ENCODE measurements around the gene LINC00305. TPM values are rescaled to one million over a fixed set of nuclear protein-coding genes. Genes with fewer than 3 reads are reported as not detected.

LINC00305 gene
- not detected for polyA plus RNA-seq (2012; ENCODE audit: missing spikeins)

DNA sequence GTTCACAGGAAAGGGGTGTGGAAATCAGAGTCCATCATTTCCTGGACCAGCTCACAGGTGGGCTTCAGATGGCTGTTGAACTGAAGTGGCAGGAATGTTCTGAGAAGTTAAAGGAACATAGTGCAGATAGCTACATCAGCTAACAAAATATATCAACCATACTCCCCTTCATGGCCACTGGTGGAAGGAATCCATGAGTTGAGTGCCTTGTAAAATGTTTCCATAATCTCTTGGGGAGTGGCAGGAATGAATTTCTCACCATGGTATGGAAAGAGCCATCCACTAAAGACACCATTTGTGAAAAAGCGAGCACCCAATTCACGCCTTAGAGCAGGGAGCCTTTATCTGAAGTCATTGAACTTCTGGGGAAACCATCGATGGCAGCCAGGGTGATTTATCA is at the start of gene LINC00305:
LINC00305 (minus strand) TSS at position 101 of the 400 bp plus-strand sequence.
- TF ChIP-seq TAF1 (IDR thresholded peaks at IDR 0.05; ENCODE audit: borderline replicate concordance, low read depth, low read length), result no peak
- no peak for TF ChIP-seq POLR2AphosphoS5 (IDR thresholded peaks at IDR 0.05; ENCODE audit: low read depth, low read length)
- no peak for TF ChIP-seq POLR2A (IDR thresholded peaks at IDR 0.05; ENCODE audit: low read depth, low read length)
- FAIRE-seq, result no peak
- DNase-seq (ENCODE audit: insufficient read length), result no peak

DNA sequence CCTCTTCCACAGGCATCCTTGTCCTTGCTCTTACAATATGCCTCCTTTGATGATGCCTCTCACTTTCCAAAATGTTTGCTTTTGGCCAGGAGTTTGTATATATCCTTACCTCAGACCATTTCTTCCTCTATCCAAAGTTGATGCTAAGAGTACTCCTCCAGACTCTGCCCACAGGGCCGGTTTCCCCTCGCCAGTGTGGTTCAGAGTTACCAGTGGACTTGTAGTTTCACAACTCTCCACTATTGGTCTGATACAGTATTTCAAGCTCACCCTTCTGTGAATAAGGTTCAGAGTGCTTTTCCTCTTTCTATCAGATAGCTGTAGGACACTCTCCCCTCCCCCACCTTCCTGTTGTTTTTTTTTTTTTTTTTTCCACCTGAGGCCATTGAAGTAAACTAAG is 42.2 kb upstream of the LINC00305 start:
- DNase-seq (ENCODE audit: insufficient read length) (no peak), FAIRE-seq (no peak)

GRCh38 chr18:64185987-64186386 is 37.1 kb upstream of the LINC00305 start:
- no peak for TF ChIP-seq TAF1 (IDR thresholded peaks at IDR 0.05; ENCODE audit: borderline replicate concordance, low read depth, low read length)
- no peak for TF ChIP-seq POLR2AphosphoS5 (IDR thresholded peaks at IDR 0.05; ENCODE audit: low read depth, low read length)
- TF ChIP-seq POLR2A (IDR thresholded peaks at IDR 0.05; ENCODE audit: low read depth, low read length), result no peak
- DNase-seq (ENCODE audit: insufficient read length) (no peak), FAIRE-seq (no peak)

More for the DNA sequence above, 42.2 kb upstream of the LINC00305 start:
- TF ChIP-seq TAF1 (IDR thresholded peaks at IDR 0.05; ENCODE audit: borderline replicate concordance, low read depth, low read length) (no peak), POLR2A (IDR thresholded peaks at IDR 0.05; ENCODE audit: low read depth, low read length) (no peak), POLR2AphosphoS5 (IDR thresholded peaks at IDR 0.05; ENCODE audit: low read depth, low read length) (no peak)

- TF ChIP-seq TAF1 (IDR thresholded peaks at IDR 0.05; ENCODE audit: borderline replicate concordance, low read depth, low read length) (no peak), POLR2A (IDR thresholded peaks at IDR 0.05; ENCODE audit: low read depth, low read length) (no peak)
- FAIRE-seq, result no peak
Measured at GRCh38 chr18:64183665-64184064, 34.8 kb upstream of the LINC00305 start.

GRCh38 chr18:64180617-64181016 is 31.7 kb upstream of the LINC00305 start:
- FAIRE-seq (no peak), DNase-seq (ENCODE audit: insufficient read length) (no peak)
- no peak for TF ChIP-seq POLR2A (IDR thresholded peaks at IDR 0.05; ENCODE audit: low read depth, low read length)
- TF ChIP-seq POLR2AphosphoS5 (IDR thresholded peaks at IDR 0.05; ENCODE audit: low read depth, low read length), result no peak
- no peak for TF ChIP-seq TAF1 (IDR thresholded peaks at IDR 0.05; ENCODE audit: borderline replicate concordance, low read depth, low read length)

More at GRCh38 chr18:64183665-64184064, 34.8 kb upstream of the LINC00305 start:
- no peak for DNase-seq (ENCODE audit: insufficient read length)

DNA sequence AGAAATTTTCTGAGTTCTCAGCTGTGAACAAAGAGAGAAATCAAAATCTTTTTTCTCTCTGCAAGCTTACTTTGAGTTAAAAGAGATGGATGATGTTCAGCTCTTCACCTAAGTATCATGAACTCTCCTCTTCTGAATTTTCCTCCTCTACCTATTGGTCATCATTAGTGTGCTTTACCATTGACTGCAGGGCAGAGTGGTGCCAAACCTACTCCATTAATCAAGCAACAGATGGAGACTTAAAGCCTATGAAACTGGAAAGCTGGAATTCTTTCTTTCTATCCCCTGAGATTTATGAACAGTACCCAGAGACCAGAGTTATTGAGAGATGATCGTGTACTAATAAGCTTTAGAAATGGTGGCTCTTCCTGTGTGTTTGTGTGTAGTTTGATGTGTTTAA is 31.3 kb upstream of the LINC00305 start:
- no peak for DNase-seq (ENCODE audit: insufficient read length)
- no peak for FAIRE-seq
- TF ChIP-seq POLR2A (IDR thresholded peaks at IDR 0.05; ENCODE audit: low read depth, low read length), result no peak
- TF ChIP-seq TAF1 (IDR thresholded peaks at IDR 0.05; ENCODE audit: borderline replicate concordance, low read depth, low read length), result no peak
- no peak for TF ChIP-seq POLR2AphosphoS5 (IDR thresholded peaks at IDR 0.05; ENCODE audit: low read depth, low read length)

DNA sequence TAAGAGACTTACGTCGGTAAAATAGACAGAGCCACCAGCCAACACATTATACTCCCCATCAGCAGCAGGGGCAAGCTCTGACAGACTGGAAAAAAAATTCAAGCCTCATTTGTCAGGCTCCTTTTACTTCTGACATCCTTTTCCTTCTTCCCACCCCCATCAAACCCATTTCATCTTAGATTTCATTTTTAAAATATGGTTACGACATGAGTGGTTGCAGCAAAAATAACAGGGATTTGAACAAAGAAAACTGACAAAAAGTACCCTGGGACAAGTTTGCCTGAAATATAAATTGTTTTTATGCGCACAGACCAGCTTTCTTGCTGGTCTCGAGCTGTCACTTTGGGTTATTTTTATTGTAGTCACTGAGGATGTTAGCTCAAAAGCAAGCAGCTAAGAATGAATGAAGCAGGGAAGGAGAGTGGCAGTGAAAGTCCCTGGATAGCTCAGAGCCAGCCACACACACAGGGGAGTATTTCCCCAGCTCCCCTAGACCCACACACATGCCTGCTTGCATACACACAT is 30.7 kb upstream of the LINC00305 start:
- TF ChIP-seq TAF1 (IDR thresholded peaks at IDR 0.05; ENCODE audit: borderline replicate concordance, low read depth, low read length), result no peak
- no peak for TF ChIP-seq POLR2A (IDR thresholded peaks at IDR 0.05; ENCODE audit: low read depth, low read length)
- no peak for TF ChIP-seq POLR2AphosphoS5 (IDR thresholded peaks at IDR 0.05; ENCODE audit: low read depth, low read length)
- FAIRE-seq (no peak), DNase-seq (ENCODE audit: insufficient read length) (no peak)

DNA sequence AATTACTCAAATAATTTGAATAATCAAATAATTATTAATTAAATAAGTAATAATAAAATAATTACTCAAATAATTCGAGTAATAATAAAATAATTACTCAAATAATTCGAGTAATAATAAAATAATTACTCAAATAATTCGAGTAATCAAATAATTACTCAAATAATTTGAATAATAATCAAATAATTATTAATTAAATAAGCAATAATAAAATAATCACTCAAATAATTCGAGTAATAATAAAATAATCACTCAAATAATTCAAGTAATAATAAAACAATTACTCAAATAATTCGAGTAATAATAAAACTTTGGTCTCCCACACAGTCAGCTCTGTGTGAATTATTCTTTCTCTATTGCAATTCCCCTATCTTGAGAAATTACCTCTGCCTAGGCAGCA is 30.0 kb upstream of the LINC00305 start:
- DNase-seq (ENCODE audit: insufficient read length) (no peak), FAIRE-seq (no peak)
- no peak for TF ChIP-seq POLR2A (IDR thresholded peaks at IDR 0.05; ENCODE audit: low read depth, low read length)
- no peak for TF ChIP-seq TAF1 (IDR thresholded peaks at IDR 0.05; ENCODE audit: borderline replicate concordance, low read depth, low read length)
- no peak for TF ChIP-seq POLR2AphosphoS5 (IDR thresholded peaks at IDR 0.05; ENCODE audit: low read depth, low read length)

- DNase-seq (ENCODE audit: insufficient read length) (no peak), FAIRE-seq (no peak)
- no peak for TF ChIP-seq TAF1 (IDR thresholded peaks at IDR 0.05; ENCODE audit: borderline replicate concordance, low read depth, low read length)
- TF ChIP-seq POLR2A (IDR thresholded peaks at IDR 0.05; ENCODE audit: low read depth, low read length), result no peak
- TF ChIP-seq POLR2AphosphoS5 (IDR thresholded peaks at IDR 0.05; ENCODE audit: low read depth, low read length), result no peak
Measured at GRCh38 chr18:64175432-64175831, 26.5 kb upstream of the LINC00305 start.

DNA sequence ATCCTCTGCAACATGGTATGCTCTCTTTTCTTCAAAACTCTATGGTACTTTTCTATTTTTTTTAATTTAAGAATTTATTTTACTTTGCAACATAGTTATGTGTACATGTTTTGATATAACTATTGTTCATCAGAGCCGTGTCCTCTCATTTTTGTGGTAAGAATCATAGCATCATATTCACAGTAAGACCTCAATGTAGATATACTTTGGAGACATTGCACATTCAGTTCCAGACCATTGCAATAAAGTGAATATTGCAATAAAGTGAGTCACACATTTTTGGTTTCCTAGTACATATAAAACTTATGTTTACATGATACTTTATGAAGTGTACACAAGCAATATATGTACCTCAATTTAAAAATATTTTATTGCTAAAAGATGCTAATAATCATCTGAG is 22.7 kb upstream of the LINC00305 start:
- no peak for DNase-seq (ENCODE audit: insufficient read length)
- FAIRE-seq, result no peak
- TF ChIP-seq TAF1 (IDR thresholded peaks at IDR 0.05; ENCODE audit: borderline replicate concordance, low read depth, low read length) (no peak), POLR2A (IDR thresholded peaks at IDR 0.05; ENCODE audit: low read depth, low read length) (no peak), POLR2AphosphoS5 (IDR thresholded peaks at IDR 0.05; ENCODE audit: low read depth, low read length) (no peak)

- DNase-seq (ENCODE audit: insufficient read length) (no peak), FAIRE-seq (no peak)
- no peak for TF ChIP-seq TAF1 (IDR thresholded peaks at IDR 0.05; ENCODE audit: borderline replicate concordance, low read depth, low read length)
- TF ChIP-seq POLR2A (IDR thresholded peaks at IDR 0.05; ENCODE audit: low read depth, low read length), result no peak
- TF ChIP-seq POLR2AphosphoS5 (IDR thresholded peaks at IDR 0.05; ENCODE audit: low read depth, low read length), result no peak
Measured at GRCh38 chr18:64167408-64167925, 18.6 kb upstream of the LINC00305 start.

DNA sequence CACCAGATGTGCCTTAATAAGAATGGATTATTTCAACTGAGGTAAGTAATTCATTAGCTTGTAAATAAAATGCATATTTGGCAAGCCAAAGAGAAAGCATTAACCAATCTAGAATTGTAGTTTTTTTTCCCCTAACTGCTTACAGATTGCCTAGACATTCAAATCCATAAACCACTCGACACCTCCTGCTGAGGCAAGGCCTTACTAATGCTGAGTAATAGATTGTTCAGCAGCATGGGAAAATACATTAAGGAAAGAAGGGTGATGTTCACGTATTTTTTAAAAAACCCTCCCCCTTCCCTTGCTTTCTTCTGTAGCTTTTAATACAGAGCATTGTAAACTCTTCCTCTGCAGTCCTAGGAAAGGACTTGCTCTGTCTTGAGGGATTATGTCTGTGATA is 17.0 kb upstream of the LINC00305 start:
- TF ChIP-seq POLR2AphosphoS5 (IDR thresholded peaks at IDR 0.05; ENCODE audit: low read depth, low read length) (no peak), TAF1 (IDR thresholded peaks at IDR 0.05; ENCODE audit: borderline replicate concordance, low read depth, low read length) (no peak)
- DNase-seq (ENCODE audit: insufficient read length), result no peak
- peak; percentile 36 for FAIRE-seq
